A549 (cell line): ENCODE measurements around the gene TNFAIP8L1. TPM values are rescaled to one million over a fixed set of nuclear protein-coding genes. Genes with fewer than 3 reads are reported as not detected.

Experiments used
- ATAC-seq, 2 experiments: fragments of 200-7000 bp in 1 of 2; fragments of >200 bp in 1 of 2; cut with Nextera tagmentation in 1 of 2; cut with Tn5 transposase in 1 of 2; 3 replicates each; pipeline versions ENCODE4 v1.8.0 to v1.9.1; 2018 to 2020; ENCODE audit warnings: mild to moderate bottlenecking in 1 of 2, moderate library complexity in 1 of 2
- CTCF ChIA-PET: fragments of 300-600 bp; sonication (Branson Sonifier 250); formaldehyde crosslinking; extraction: SDS; loops from one replicate; lab custom pipeline; 2021; ENCODE audit warnings: antibody characterized with exemption, inconsistent platforms; lab: Yijun Ruan, JAX
- POLR2A ChIA-PET: fragments of 350-600 bp; formaldehyde crosslinking; extraction: SDS; loops from one replicate; lab custom pipeline; 2021; ENCODE audit warnings: antibody characterized with exemption, inconsistent platforms; lab: Yijun Ruan, JAX
- DNase-seq, 2 experiments: peaks; one replicate each; pipeline versions ENCODE4 v3.0.0 to v3.0.0-alpha.2; 2011 to 2016; ENCODE audit warnings: low read depth in 1 of 2, low spot score in 1 of 2
- FAIRE-seq: peaks from 2 replicates; lab custom pipeline; 2011; peaks lifted over from hg19 to GRCh38; lab: Jason Lieb, UNC
- H3K27ac ChIP-seq, 2 experiments: fragments of >200 bp; sonication (Bioruptor Twin); formaldehyde crosslinking; 3 replicates each; pipeline ENCODE4 v1.5.1; 2016 to 2017
- H3K4me1 ChIP-seq: fragments of >200 bp; sonication (Bioruptor Twin); formaldehyde crosslinking; 3 replicates; pipeline ENCODE4 v1.6.1; 2016
- H3K4me2 ChIP-seq: fragments of >200 bp; sonication (Bioruptor Twin); formaldehyde crosslinking; 3 replicates; pipeline ENCODE4 v1.6.1; 2016
- H3K4me3 ChIP-seq: fragments of >200 bp; sonication (Bioruptor Twin); formaldehyde crosslinking; 3 replicates; pipeline ENCODE4 v1.5.1; 2016
- H3K9me3 ChIP-seq: fragments of >200 bp; sonication (Bioruptor Twin); formaldehyde crosslinking; 3 replicates; pipeline ENCODE4 v1.6.1; 2016
- CEBPB ChIP-seq, 2 experiments: fragments of >200 bp in 1 of 2; sonication (Bioruptor Twin) in 1 of 2; formaldehyde crosslinking in 1 of 2; IDR thresholded peaks; 2 replicates each; pipeline ENCODE4 v1.6.1; 2012 to 2016
- CHD2 ChIP-seq: fragments of 150-350 bp; IDR thresholded peaks from 2 replicates; pipeline ENCODE4 v1.6.1; 2014; ENCODE audit warnings: low read length; ENCODE audit not compliant: partially characterized antibody
- CTCF ChIP-seq: fragments of >200 bp; sonication (Bioruptor Twin); formaldehyde crosslinking; IDR thresholded peaks from 3 replicates; pipeline ENCODE4 v1.5.1; 2016
- ESRRA ChIP-seq: fragments of 150-350 bp; IDR thresholded peaks from 2 replicates; pipeline ENCODE4 v1.6.1; 2014; ENCODE audit warnings: mild to moderate bottlenecking, low read length, borderline replicate concordance
- FOSB ChIP-seq: fragments of 250-450 bp; sonication (Bioruptor Pico); IDR thresholded peaks from 2 replicates; pipeline ENCODE4 v1.5.0; 2020; ENCODE audit warnings: mild to moderate bottlenecking, moderate library complexity
- FOXS1 ChIP-seq: fragments of 250-450 bp; sonication (Bioruptor Pico); IDR thresholded peaks from 2 replicates; pipeline ENCODE4 v1.5.0; 2020; ENCODE audit warnings: mild to moderate bottlenecking, moderate library complexity
- HDAC2 ChIP-seq: fragments of 200-600 bp; sonication (generic); IDR thresholded peaks from 2 replicates; pipeline ENCODE4 v1.6.1; 2016
- HOXA7 ChIP-seq: fragments of 250-450 bp; sonication (Bioruptor Pico); IDR thresholded peaks from 2 replicates; pipeline ENCODE4 v1.5.0; 2020; ENCODE audit warnings: mild to moderate bottlenecking, moderate library complexity
- MAFK ChIP-seq: fragments of 450-650 bp; IDR thresholded peaks from 2 replicates; pipeline ENCODE4 v1.6.1; 2014; ENCODE audit not compliant: partially characterized antibody
- MAX ChIP-seq: IDR thresholded peaks from 2 replicates; pipeline ENCODE4 v1.6.1; 2012
- MYC ChIP-seq: IDR thresholded peaks from 2 replicates; pipeline ENCODE4 v1.6.1; 2012; ENCODE audit warnings: mild to moderate bottlenecking, inconsistent platforms, low read length, improper control_type of control experiment, borderline replicate concordance
- RCOR1 ChIP-seq: fragments of 150-350 bp; IDR thresholded peaks from 2 replicates; pipeline ENCODE4 v1.6.1; 2014; ENCODE audit warnings: antibody characterized with exemption, low read length, low read depth
- REST ChIP-seq: fragments of 200-600 bp; sonication (generic); IDR thresholded peaks from 2 replicates; pipeline ENCODE4 v1.6.1; 2016; ENCODE audit warnings: antibody characterized with exemption, mild to moderate bottlenecking, moderate library complexity
- RFX5 ChIP-seq: fragments of 450-650 bp; IDR thresholded peaks from 2 replicates; pipeline ENCODE4 v1.7.1; 2014; ENCODE audit warnings: antibody characterized with exemption, mild to moderate bottlenecking, moderate library complexity
- SMC3 ChIP-seq: fragments of >200 bp; sonication (Bioruptor Twin); formaldehyde crosslinking; IDR thresholded peaks from 3 replicates; pipeline ENCODE4 v1.6.1; 2018; ENCODE audit warnings: inconsistent platforms
- ZC3H11A ChIP-seq: fragments of 450-650 bp; IDR thresholded peaks from 2 replicates; pipeline ENCODE4 v1.6.1; 2014; ENCODE audit warnings: antibody characterized with exemption, mild to moderate bottlenecking
- ZFP36 ChIP-seq: fragments of 450-650 bp; IDR thresholded peaks from 2 replicates; pipeline ENCODE4 v1.6.1; 2014; ENCODE audit warnings: borderline replicate concordance; ENCODE audit not compliant: partially characterized antibody
- WGBS: methylation state at CpG from one replicate; pipeline ENCODE4 v1.1.6; 2017; ENCODE audit errors: missing lambda C conversion rate; 5-methylcytosine and 5-hydroxymethylcytosine counted together
- polyA minus RNA-seq: library from RNA; depleted of rRNA, polyadenylated mRNA; stranded (reverse); fragments of >200 nt; gene quantifications from 2 replicates; pipeline ENCODE4 v1.2.3, GENCODE V29; 2011; rRNA and poly(A)+ RNA removed
- polyA plus RNA-seq, 4 experiments: library from polyadenylated mRNA; depleted of rRNA in 3 of 4; stranded (reverse); fragments of >200 nt; fragmentation: RNase III in 1 of 4; extraction: RNeasy Plus Mini Kit Qiagen cat#74134 plus additional on column Dnase treatment in 1 of 4; gene quantifications; 2 replicates in 3 of 4; 3 replicates in 1 of 4; pipeline ENCODE4 v1.2.3, GENCODE V29; 2011 to 2017
- TF ChIP-seq, protein P1 (sequence below): fragments of 150-350 bp; IDR thresholded peaks from 2 replicates; pipeline ENCODE4 v1.6.1; 2014; ENCODE audit warnings: low read depth, mild to moderate bottlenecking, low read length
- TF ChIP-seq, protein P2 (sequence below): fragments of >200 bp; sonication (Bioruptor Twin); formaldehyde crosslinking; IDR thresholded peaks from 2 replicates; pipeline ENCODE4 v1.6.1; 2016
- TF ChIP-seq, protein P3 (sequence below): fragments of 250-450 bp; sonication (Bioruptor Pico); IDR thresholded peaks from 2 replicates; pipeline ENCODE4 v1.5.0; 2021; ENCODE audit warnings: mild to moderate bottlenecking, moderate library complexity, borderline replicate concordance
- TF ChIP-seq, protein P4 (sequence below): fragments of 250-450 bp; sonication (Bioruptor Pico); IDR thresholded peaks from 2 replicates; pipeline ENCODE4 v1.5.0; 2020; ENCODE audit warnings: low read depth, mild to moderate bottlenecking, moderate library complexity

The TNFAIP8L1 gene
- polyA plus RNA-seq (2011; rRNA removed) (3.2 TPM in 2 replicates), polyA plus RNA-seq (2017; fragmentation: RNase III; extraction: RNeasy Plus Mini Kit Qiagen cat#74134 plus additional on column Dnase treatment) (4.9 to 5.9 TPM (median 5.4 TPM) in 3 replicates), polyA minus RNA-seq (2.7 and 3.2 TPM in 2 replicates)
- 3.5 and 4.9 TPM in 2 replicates for polyA plus RNA-seq (2012; cell fraction: cytosol; rRNA removed)
- 3.0 TPM in 2 replicates for polyA plus RNA-seq (2012; cell fraction: nucleus; rRNA removed)

DNA sequence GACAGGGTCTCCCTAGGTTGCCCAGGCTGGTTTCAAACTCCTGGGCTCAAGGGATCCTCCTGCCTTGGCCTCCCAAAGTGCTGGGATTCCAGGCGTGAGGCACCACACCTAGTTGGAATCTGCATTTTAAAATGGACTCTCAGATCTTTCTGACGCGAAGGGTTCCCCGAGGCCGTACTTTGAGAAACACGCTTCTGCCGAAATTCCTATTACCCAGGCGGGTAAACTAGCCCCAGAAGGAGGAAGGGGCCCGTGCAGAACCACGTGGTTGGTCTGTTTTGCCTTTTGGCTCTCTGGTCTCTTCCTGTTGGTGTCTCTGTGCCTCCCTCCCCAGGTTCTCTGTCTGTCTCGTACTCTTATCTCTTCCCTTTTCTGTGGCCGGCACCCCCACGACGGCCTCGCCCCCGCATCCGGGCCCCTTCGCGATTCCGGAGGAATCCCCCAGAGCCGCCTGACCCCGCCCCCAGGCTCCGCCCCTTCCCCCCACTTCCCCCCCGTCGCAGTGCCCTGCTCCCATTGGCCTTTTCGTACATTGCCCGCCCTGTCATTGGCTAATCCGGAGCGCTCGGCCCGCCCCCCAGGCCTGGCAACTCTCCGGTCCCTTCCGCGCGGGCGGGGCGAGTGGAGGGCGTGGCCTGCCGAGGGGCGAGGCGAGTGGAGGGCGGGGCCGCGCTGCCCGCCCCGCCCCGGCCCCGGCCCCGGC lies at the start of gene TNFAIP8L1:
TSS of gene TNFAIP8L1 (plus strand) at position 689 of the 703 bp plus-strand sequence. CDS start 12,354 bp downstream, outside the sequence.
- ChIA-PET POLR2A (no interaction called here), CTCF (interaction anchor here (0.6 to 3.4 kb wide), 5 partner anchors 22 to 712 kb away, joined by 3 to 97 read pairs (median 6); no protein-coding TSS in a partner anchor)
- peak within 1 kb of the TSS; percentile 79 to 93 for H3K27ac ChIP-seq

DNA sequence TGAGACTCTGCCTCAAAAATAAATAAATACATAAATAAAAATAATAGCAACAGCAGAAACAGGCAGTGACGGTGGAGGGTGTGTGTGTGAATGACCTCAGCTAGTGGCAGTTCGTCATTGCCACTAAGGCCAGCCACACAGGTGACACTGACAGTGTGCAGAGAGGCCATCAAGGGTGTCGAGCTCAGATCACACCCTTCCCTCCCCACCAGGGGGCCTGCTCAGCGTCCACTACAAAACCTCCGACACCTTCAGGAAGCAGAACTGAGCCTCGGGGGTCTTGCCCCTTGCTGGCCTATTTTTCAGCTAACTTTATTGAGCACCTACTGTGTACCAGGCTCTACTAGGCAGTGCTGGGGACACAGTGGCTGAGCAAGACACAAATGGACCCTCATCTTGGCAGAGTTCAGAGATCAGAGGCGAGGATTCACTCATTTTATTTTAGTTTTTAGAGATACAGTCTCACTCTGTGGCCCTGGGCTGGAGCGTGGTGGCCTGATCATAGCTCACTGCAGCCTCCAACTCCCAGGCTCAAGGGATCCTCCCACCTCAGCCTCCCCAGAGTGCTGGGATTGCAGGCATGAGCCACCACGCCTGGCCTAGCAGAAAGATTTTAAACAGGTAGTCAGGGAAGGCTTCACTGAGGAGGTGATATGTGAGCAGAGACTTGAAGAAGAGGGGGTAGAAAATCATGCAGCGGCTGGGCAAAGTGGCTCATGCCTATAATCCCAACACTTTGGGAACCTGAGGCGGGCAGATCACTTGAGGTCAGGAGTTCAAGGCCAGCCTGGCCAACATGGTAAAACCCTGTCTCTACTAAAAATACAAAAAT lies 49.5 kb upstream of the TNFAIP8L1 start:
- DNase-seq (no peak), ATAC-seq (peak; percentile 79 to 80; a peak in 5 of 6 replicates), FAIRE-seq (no peak)
- 45% methylated on average over 10 of the region's 11 CpGs for WGBS
- ChIA-PET POLR2A (no interaction called here), CTCF (interaction anchor here (0.7 to 11.7 kb wide), 12 partner anchors 8 to 47 kb away, joined by 3 to 97 read pairs (median 5); no protein-coding TSS in a partner anchor)
- Histone ChIP-seq H3K4me1 (peaks cover 2% of the 10 kb centered on the region), H3K27ac (no peak overlapping the region), H3K9me3 (no peaks in the 10 kb centered on the region), H3K4me3 (no peak overlapping the region), H3K4me2 (no peak overlapping the region)
- TF ChIP-seq, protein P1, sequence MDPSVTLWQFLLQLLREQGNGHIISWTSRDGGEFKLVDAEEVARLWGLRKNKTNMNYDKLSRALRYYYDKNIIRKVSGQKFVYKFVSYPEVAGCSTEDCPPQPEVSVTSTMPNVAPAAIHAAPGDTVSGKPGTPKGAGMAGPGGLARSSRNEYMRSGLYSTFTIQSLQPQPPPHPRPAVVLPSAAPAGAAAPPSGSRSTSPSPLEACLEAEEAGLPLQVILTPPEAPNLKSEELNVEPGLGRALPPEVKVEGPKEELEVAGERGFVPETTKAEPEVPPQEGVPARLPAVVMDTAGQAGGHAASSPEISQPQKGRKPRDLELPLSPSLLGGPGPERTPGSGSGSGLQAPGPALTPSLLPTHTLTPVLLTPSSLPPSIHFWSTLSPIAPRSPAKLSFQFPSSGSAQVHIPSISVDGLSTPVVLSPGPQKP, result no peak
- TF ChIP-seq CTCF, result peak; percentile 38; the same call in 2 of the 3 replicates
- TF ChIP-seq, protein P2, sequence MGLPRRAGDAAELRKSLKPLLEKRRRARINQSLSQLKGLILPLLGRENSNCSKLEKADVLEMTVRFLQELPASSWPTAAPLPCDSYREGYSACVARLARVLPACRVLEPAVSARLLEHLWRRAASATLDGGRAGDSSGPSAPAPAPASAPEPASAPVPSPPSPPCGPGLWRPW, result no peak
- TF ChIP-seq FOSB (CRISPR knock-in tag), result no peak
- no peak for TF ChIP-seq ZC3H11A
- no peak for TF ChIP-seq MAFK
- peak; percentile 62 for TF ChIP-seq ZFP36
- TF ChIP-seq REST, result no peak
- TF ChIP-seq, protein P3, sequence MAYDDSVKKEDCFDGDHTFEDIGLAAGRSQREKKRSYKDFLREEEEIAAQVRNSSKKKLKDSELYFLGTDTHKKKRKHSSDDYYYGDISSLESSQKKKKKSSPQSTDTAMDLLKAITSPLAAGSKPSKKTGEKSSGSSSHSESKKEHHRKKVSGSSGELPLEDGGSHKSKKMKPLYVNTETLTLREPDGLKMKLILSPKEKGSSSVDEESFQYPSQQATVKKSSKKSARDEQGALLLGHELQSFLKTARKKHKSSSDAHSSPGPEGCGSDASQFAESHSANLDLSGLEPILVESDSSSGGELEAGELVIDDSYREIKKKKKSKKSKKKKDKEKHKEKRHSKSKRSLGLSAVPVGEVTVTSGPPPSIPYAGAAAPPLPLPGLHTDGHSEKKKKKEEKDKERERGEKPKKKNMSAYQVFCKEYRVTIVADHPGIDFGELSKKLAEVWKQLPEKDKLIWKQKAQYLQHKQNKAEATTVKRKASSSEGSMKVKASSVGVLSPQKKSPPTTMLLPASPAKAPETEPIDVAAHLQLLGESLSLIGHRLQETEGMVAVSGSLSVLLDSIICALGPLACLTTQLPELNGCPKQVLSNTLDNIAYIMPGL (CRISPR knock-in tag), result no peak
- TF ChIP-seq SMC3, result peak; percentile 31; the same call in 2 of the 3 replicates
- no peak for TF ChIP-seq CEBPB (IDR thresholded peaks at IDR 0.05)
- TF ChIP-seq RCOR1, result no peak
- no peak for TF ChIP-seq CHD2
- TF ChIP-seq HDAC2, result no peak
- no peak for TF ChIP-seq HOXA7
- no peak for TF ChIP-seq MYC
- TF ChIP-seq, protein P4, sequence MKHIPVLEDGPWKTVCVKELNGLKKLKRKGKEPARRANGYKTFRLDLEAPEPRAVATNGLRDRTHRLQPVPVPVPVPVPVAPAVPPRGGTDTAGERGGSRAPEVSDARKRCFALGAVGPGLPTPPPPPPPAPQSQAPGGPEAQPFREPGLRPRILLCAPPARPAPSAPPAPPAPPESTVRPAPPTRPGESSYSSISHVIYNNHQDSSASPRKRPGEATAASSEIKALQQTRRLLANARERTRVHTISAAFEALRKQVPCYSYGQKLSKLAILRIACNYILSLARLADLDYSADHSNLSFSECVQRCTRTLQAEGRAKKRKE (CRISPR knock-in tag), result no peak
- TF ChIP-seq RFX5, result no peak

More for the DNA sequence above, at the start of gene TNFAIP8L1:
- peak within 1 kb of the TSS; percentile 74 for H3K4me2 ChIP-seq
- 0% methylated on average over 10 of the region's 49 CpGs for WGBS
- FAIRE-seq, result no peak
- peak; percentile 60 to 80 for ATAC-seq
- peak; percentile 59; the same call in 1 of the 2 replicates for TF ChIP-seq MYC
- no peak for TF ChIP-seq ESRRA
- TF ChIP-seq MAX, result peak; percentile 67
- no peak for TF ChIP-seq FOXS1
- peak; percentile 22 for TF ChIP-seq ZFP36
- TF ChIP-seq, all 56 proteins: peak for 3
- H3K4me1 ChIP-seq, result peaks cover 26% of the 10 kb centered on the region
- H3K9me3 ChIP-seq, result no peaks in the 10 kb centered on the region
- peak within 1 kb of the TSS; percentile 66 for H3K4me3 ChIP-seq
- DNase-seq, result peak; percentile 92 to 93
